NCI-H2227 (cell line): ENCODE data around the gene SLC16A10.
A peak's percentile ranks its signal among the peaks of the same experiment; 100 is the strongest.
"Not testable (repeated sequence)": the region's sequence is repeated elsewhere in the genome, so short reads cannot be mapped to it uniquely, and the experiment has no call there.

ENCODE experiments used
- DNase-seq: peaks from one replicate; lab custom pipeline; 2025; ENCODE audit not compliant: unreplicated experiment; lab: John Stamatoyannopoulos, UW

Gene SLC16A10

GRCh38 chr6:111184827-111185532 is 97.7 kb downstream of the SLC16A10 start:
- no peak for DNase-seq

GRCh38 chr6:111185954-111186353 is 98.7 kb downstream of the SLC16A10 start:
- DNase-seq, result no peak

GRCh38 chr6:111187874-111188273 is 100.6 kb downstream of the SLC16A10 start:
- no peak for DNase-seq

- DNase-seq, result not testable (repeated sequence)
Measured at GRCh38 chr6:111189666-111190210, 102.4 kb downstream of the SLC16A10 start.

GRCh38 chr6:111190637-111191036 is 103.3 kb downstream of the SLC16A10 start:
- no peak for DNase-seq

- DNase-seq, result not testable (repeated sequence)
Measured at GRCh38 chr6:111191136-111191535, 103.8 kb downstream of the SLC16A10 start.

GRCh38 chr6:111192911-111193555 is 105.7 kb downstream of the SLC16A10 start:
- DNase-seq, result no peak

GRCh38 chr6:111195656-111196055 is 108.4 kb downstream of the SLC16A10 start:
- no peak for DNase-seq

- DNase-seq, result no peak
Measured at GRCh38 chr6:111198841-111199240, 111.5 kb downstream of the SLC16A10 start.

- no peak for DNase-seq
Measured at GRCh38 chr6:111199935-111200334, 112.6 kb downstream of the SLC16A10 start.

- no peak for DNase-seq
Measured at GRCh38 chr6:111200350-111201243, 113.3 kb downstream of the SLC16A10 start.

GRCh38 chr6:111201244-111201554 is 113.9 kb downstream of the SLC16A10 start:
- DNase-seq, result no peak

- DNase-seq, result no peak
Measured at GRCh38 chr6:111201764-111202163, 114.5 kb downstream of the SLC16A10 start.

- not testable (repeated sequence) for DNase-seq
Measured at GRCh38 chr6:111203539-111203938, 116.2 kb downstream of the SLC16A10 start.

GRCh38 chr6:111204305-111204704 is 117.0 kb downstream of the SLC16A10 start:
- DNase-seq, result no peak

- no peak for DNase-seq
Measured at GRCh38 chr6:111204881-111205280, 117.6 kb downstream of the SLC16A10 start.

- no peak for DNase-seq
Measured at GRCh38 chr6:111205502-111205901, 118.2 kb downstream of the SLC16A10 start.

GRCh38 chr6:111207141-111207858 is 120.0 kb downstream of the SLC16A10 start:
- no peak for DNase-seq

GRCh38 chr6:111208933-111209332 is 121.6 kb downstream of the SLC16A10 start:
- no peak for DNase-seq

GRCh38 chr6:111210194-111210728 is 123.0 kb downstream of the SLC16A10 start:
- peak; percentile 65 for DNase-seq
